Ascending aorta (tissue), 2 donors: ENCODE measurements around the gene UST. TPM values are rescaled to one million over a fixed set of nuclear protein-coding genes. Genes with fewer than 3 reads are reported as not detected.
A peak's percentile ranks its signal among the peaks of the same experiment; 100 is the strongest.
"Not testable (repeated sequence)": the region's sequence is repeated elsewhere in the genome, so short reads cannot be mapped to it uniquely, and the experiment has no call there.

Experiments
- DNase-seq, 2 donors: peaks; one replicate each; pipeline ENCODE4 v3.0.0-alpha.2; 2019; ENCODE audit warnings: low spot score in 2 of 2
- H3K27ac ChIP-seq, 2 donors: fragments of 200-600 bp; sonication (generic); one replicate each; pipeline ENCODE4 v1.5.1; 2016 to 2017; ENCODE audit warnings: mild to moderate bottlenecking in 1 of 2
- H3K27me3 ChIP-seq: fragments of 200-600 bp; sonication (generic); one replicate; pipeline ENCODE4 v1.5.1; 2017
- H3K36me3 ChIP-seq, 2 donors: fragments of 200-600 bp; sonication (generic); one replicate each; pipeline ENCODE4 v1.5.1; 2016
- H3K4me1 ChIP-seq, 2 donors: fragments of 200-600 bp; sonication (generic); one replicate each; pipeline ENCODE4 v1.5.1; 2016 to 2017; ENCODE audit warnings: mild to moderate bottlenecking in 1 of 2
- H3K4me3 ChIP-seq, 2 donors: fragments of 200-600 bp; sonication (generic); one replicate each; pipeline ENCODE4 v1.5.1; 2016 to 2017; ENCODE audit warnings: mild to moderate bottlenecking in 1 of 2
- H3K9me3 ChIP-seq, 2 donors: fragments of 200-600 bp; sonication (generic); one replicate each; pipeline ENCODE4 v1.5.1; 2016
- CTCF ChIP-seq, 3 experiments: fragments of 200-600 bp in 2 of 3; fragments of 450-650 bp in 1 of 3; sonication (generic) in 2 of 3; IDR thresholded peaks; one replicate each; pipeline ENCODE4 v1.5.1; 2016 to 2019; ENCODE audit warnings: antibody characterized with exemption in 3 of 3, mild to moderate bottlenecking in 1 of 3, moderate library complexity in 1 of 3
- intact Hi-C: fragments of 100-400 bp; cut with DNase I; formaldehyde crosslinking; loops from one replicate; pipeline ENCODE4 v1.15.1; 2023
- total RNA-seq: library from RNA; depleted of rRNA; stranded (reverse); fragments of >200 nt; gene quantifications from one replicate; pipeline ENCODE4 v1.1.0, GENCODE V29; 2016

Gene UST
- total RNA-seq, 1 donor from 2014 or later, result 27.0 TPM

- DNase-seq, result no peak
- intact Hi-C loops, result no loop called here
- H3K27ac ChIP-seq, result peak overlapping the region; percentile 72 to 81
Measured at GRCh38 chr6:148762231-148762630, 15.4 kb downstream of the UST start.

GRCh38 chr6:148764259-148765020, 17.6 kb downstream of the UST start:
- intact Hi-C loops, DNase-seq, H3K27ac ChIP-seq, H3K9me3 ChIP-seq, H3K36me3 ChIP-seq, H3K4me3 ChIP-seq, H3K27me3 ChIP-seq: not testable (repeated sequence)
- H3K4me1 ChIP-seq, result peaks cover 5 to 29% of the 10 kb centered on the region in 2 donors

More at GRCh38 chr6:148762231-148762630, 15.4 kb downstream of the UST start:
- H3K4me1 ChIP-seq, result peaks cover 5 to 32% of the 10 kb centered on the region in 2 donors
- no peak for TF ChIP-seq CTCF (IDR thresholded peaks at IDR 0.05)
- H3K4me3 ChIP-seq, result peak overlapping the region in 1 of 2 donors; percentile 56
- no peaks in the 10 kb centered on the region for H3K36me3 ChIP-seq
- no peaks in the 10 kb centered on the region for H3K27me3 ChIP-seq
- H3K9me3 ChIP-seq, result no peaks in the 10 kb centered on the region

GRCh38 chr6:148765898-148766808, 19.3 kb downstream of the UST start:
- peaks cover 5 to 22% of the 10 kb centered on the region in 2 donors for H3K4me1 ChIP-seq
- no peak for TF ChIP-seq CTCF (IDR thresholded peaks at IDR 0.05)
- H3K36me3 ChIP-seq, result no peaks in the 10 kb centered on the region
- intact Hi-C loops, result no loop called here
- H3K27me3 ChIP-seq, result no peaks in the 10 kb centered on the region
- no peaks in the 10 kb centered on the region for H3K9me3 ChIP-seq
- H3K27ac ChIP-seq, result no peak overlapping the region
- no peak overlapping the region for H3K4me3 ChIP-seq
- no peak for DNase-seq

- H3K36me3 ChIP-seq, result no peaks in the 10 kb centered on the region
- no peak for DNase-seq
- H3K27ac ChIP-seq, result no peak overlapping the region
- no peak for TF ChIP-seq CTCF (IDR thresholded peaks at IDR 0.05)
- H3K27me3 ChIP-seq, result no peaks in the 10 kb centered on the region
- no peak overlapping the region for H3K4me3 ChIP-seq
- H3K4me1 ChIP-seq, result peaks cover 0 to 6% of the 10 kb centered on the region in 2 donors
- intact Hi-C loops, result no loop called here
- no peaks in the 10 kb centered on the region for H3K9me3 ChIP-seq
Measured at GRCh38 chr6:148768646-148769270, 21.9 kb downstream of the UST start.

- no peak for DNase-seq
- Histone ChIP-seq H3K27me3 (no peaks in the 10 kb centered on the region), H3K9me3 (no peaks in the 10 kb centered on the region), H3K4me1 (peaks cover 0 to 6% of the 10 kb centered on the region in 2 donors), H3K4me3 (no peak overlapping the region), H3K36me3 (no peaks in the 10 kb centered on the region), H3K27ac (no peak overlapping the region)
- TF ChIP-seq CTCF (IDR thresholded peaks at IDR 0.05), result no peak
- intact Hi-C loops, result no loop called here
Measured at GRCh38 chr6:148769304-148769968, 22.6 kb downstream of the UST start.
